Activated T-helper 1 cell treated with anti-CD3 and anti-CD28 coated beads, Interleukin-2, amount 50 U/mL, for 16 hours (primary cell): ENCODE data around the gene FAM3B.

Experiments
- DNase-seq, 2 donors: peaks; one replicate each; pipeline ENCODE4 v3.0.0-alpha.2; 2020; ENCODE audit warnings: low read depth in 1 of 2, low spot score in 1 of 2

The FAM3B gene

GRCh38 chr21:41367945-41368734, 51.5 kb downstream of the FAM3B start:
- no peak for DNase-seq

DNA sequence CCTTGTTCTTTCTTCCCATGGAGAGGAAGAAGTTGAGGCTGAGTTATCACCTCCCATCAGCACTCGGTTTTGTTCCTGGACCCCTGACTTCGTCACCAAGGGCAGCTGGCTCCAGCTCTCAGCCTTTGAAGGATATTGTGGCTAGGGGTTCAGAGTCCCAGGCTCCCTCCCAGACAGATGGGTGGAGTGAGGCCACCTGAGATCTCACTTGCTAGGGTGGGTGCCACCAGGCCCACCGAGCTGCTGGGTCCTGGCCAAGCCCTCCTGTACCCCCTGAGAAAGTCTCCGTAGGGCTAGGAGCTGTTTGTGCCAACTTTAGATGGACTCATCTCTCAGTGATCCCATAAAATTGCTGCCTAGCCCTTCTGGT, 52.1 kb downstream of the FAM3B start:
- DNase-seq: no peak

- DNase-seq: peak in 1 of 2 donors; percentile 19
These were observed 52.7 kb downstream of the FAM3B start for GRCh38 chr21:41369105-41369919.

- DNase-seq: no peak
These were observed 53.6 kb downstream of the FAM3B start for GRCh38 chr21:41369920-41370839.

DNA sequence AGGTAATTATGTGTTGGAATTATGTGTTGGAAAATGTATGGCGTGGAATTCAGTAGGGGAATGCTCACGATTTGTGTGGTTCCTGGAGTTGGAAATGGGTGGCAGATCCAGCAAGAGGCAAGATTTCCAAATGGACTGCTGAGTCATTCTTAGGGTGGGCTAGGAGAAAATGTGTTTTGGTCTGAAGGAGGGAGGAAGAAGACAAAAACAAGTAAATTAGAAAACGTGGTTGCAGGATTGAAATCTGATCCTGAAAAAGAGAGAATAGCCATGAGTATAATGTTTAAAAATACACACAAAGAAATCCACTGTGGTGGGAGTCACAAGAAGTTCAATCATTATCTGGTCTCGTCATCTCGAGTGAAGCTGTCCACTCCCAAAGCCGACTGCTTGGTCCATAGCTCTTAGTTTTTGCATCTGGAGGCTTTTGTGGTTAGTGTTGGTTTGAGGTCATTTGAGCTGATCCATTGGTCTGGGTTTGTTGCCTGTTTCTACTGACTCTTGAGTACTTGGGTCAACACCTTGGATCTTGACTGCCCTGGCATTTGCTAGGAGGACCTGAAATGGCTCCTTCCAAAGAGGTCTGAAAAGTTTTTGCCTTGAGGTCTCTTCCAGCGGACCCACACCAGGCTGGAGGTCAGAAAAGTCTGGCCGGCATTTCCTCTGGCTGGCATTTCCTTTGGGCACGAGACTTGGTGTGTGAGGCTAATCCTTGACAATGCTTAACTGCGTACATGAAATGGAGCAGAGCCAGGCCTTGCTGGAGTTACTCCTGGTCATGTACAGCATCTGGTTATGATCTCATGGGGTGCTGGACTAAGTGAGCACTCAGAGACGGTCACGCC, 54.5 kb downstream of the FAM3B start:
- no peak for DNase-seq

DNA sequence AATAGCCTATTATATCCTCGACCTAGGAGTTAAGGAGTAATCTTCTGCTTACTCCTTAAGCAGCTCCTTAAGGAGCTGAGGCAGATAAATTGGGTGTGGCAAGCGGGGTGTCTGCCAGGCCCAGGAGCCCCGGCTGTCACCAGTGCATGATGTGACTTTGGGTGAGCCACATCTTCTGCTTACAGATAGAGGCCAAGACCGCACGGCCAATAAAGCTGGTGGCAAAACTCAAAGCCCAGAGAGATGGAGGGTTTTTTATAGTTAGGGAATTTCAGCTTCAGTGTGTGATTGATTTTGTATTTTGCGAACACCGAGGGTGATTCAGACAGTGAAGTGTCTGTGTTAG, 55.1 kb downstream of the FAM3B start:
- DNase-seq: no peak

DNA sequence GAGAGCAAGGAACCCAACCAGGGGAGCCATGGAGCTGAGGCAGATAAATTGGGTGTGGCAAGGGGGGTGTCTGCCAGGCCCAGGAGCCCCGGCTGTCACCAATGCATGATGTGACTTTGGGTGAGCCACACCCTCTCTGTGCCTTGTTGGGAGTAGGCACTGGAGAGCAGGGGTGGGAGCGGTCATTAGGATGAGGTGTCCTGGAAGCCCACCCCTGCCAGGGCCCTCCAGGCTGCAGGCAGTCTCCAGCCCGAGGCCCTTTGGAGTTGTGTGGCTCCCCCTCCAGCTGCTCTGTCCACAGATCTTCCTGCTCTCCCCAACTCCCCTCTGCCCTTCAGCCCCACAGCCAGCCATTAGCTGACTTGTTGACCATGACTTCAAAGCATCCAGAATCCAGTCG, 56.7 kb downstream of the FAM3B start:
- no peak for DNase-seq

- DNase-seq: no peak
These were observed 57.2 kb downstream of the FAM3B start for GRCh38 chr21:41373763-41374162.

- no peak for DNase-seq
These were observed 57.6 kb downstream of the FAM3B start for GRCh38 chr21:41374177-41374712.

- DNase-seq: no peak
These were observed 58.4 kb downstream of the FAM3B start for GRCh38 chr21:41374867-41375533.

DNA sequence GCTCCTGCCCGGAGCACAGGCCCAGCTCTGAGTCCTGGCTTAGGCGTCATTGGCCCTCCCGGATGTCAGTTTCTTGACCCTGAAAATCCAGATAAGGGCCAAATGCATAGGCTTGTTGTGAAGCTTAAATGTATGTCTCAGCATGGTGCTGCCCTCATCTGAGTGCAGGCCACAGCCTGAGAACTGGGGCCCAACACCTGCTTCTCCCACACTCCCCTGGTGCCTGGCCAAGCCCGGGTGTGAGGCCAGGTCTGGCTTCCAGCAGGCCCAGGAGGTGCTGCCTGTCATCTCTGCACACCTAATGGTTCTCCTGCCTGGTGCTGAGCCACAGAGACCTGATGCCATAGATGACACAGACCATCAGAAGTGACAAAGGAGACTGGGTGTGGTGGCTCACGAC, 59.3 kb downstream of the FAM3B start:
- DNase-seq: no peak

- no peak for DNase-seq
These were observed 61.1 kb downstream of the FAM3B start for GRCh38 chr21:41377715-41378114.

- no peak for DNase-seq
These were observed 62.2 kb downstream of the FAM3B start for GRCh38 chr21:41378849-41379248.

GRCh38 chr21:41379901-41380300, 63.3 kb downstream of the FAM3B start:
- DNase-seq: no peak

- no peak for DNase-seq
These were observed 65.1 kb downstream of the FAM3B start for GRCh38 chr21:41381731-41382130.

GRCh38 chr21:41387042-41387819, 70.6 kb downstream of the FAM3B start:
- DNase-seq: no peak

- DNase-seq: no peak
These were observed 71.2 kb downstream of the FAM3B start for GRCh38 chr21:41387824-41388223.

DNA sequence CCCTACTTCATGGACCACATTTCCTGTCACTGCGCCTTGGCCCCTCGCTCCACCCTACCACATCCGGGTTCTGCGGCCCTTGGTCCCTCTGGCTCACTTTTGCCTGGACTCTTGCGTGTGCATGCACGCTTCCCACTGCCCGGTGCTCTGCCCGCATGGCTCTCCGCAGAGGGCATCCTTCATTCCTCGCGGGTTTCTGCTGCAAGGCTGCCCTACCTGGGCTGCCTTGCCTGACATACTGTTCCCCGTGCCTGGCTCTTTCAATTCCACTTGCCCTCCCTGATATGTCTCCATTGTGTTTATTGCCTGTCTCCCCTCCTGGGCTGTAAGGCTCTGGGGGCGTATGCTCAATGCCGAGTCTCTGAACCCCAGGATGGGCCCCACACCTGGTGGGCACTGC, 71.7 kb downstream of the FAM3B start:
- DNase-seq: no peak

DNA sequence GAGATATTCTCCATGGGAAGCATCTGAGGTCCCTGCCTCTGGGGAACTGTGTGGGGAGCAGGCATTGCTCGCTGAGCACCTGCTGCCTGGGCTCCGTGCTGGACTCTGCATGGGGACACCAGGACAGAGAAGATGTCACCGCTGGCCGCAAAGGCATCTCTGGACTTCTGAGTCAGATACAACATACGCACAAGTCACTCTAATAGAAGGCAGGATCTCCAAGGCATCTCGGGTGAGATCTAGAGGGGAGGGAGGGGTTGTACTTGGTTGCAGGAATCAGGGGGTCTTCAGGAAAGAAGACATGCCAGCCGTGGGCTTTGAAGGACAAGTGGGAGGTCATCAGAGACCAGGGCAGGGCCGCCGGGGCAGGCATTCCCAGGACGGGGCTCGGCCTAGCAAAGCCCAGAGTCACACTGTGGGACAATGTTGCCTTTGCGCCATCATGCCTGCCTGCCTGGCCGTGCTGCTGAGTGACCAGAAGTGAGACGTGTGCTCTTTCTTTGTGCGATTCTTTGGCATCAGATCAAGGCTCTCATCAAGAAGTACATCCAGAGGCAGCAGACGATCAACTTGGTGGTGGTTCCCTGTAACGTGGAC, 73.5 kb downstream of the FAM3B start:
- no peak for DNase-seq
